K562 (cell line): ENCODE data around the gene NOL11. TPM values are rescaled to one million over a fixed set of nuclear protein-coding genes. Genes with fewer than 3 reads are reported as not detected.

Source experiments
- HLTF ChIP-seq: fragments of 450-650 bp; IDR thresholded peaks from 2 replicates; pipeline ENCODE4 v1.6.1; 2016
- L3MBTL2 ChIP-seq: fragments of 450-650 bp; IDR thresholded peaks from 2 replicates; pipeline ENCODE4 v1.6.1; 2016; ENCODE audit warnings: mild to moderate bottlenecking, moderate library complexity
- MAFF ChIP-seq: IDR thresholded peaks from 2 replicates; pipeline ENCODE4 v1.6.1; 2012; ENCODE audit warnings: low read length, improper control_type of control experiment
- PURB ChIP-seq: sonication (generic); formaldehyde crosslinking; IDR thresholded peaks from 2 replicates; pipeline ENCODE4 v1.9.0; 2021; ENCODE audit warnings: low read depth, mild to moderate bottlenecking, missing genetic modification reagents
- PYGO2 ChIP-seq: fragments of 450-650 bp; IDR thresholded peaks from 2 replicates; pipeline ENCODE4 v1.6.1; 2016; ENCODE audit warnings: mild to moderate bottlenecking, missing genetic modification characterization, moderate library complexity, missing compliant biosample characterization
- TAF15 ChIP-seq: fragments of 200-400 bp; formaldehyde crosslinking; IDR thresholded peaks from 2 replicates; pipeline ENCODE4 v1.6.1; 2017; ENCODE audit warnings: mild to moderate bottlenecking, low read depth, low read length, moderate library complexity
- XRCC3 ChIP-seq: fragments of 450-650 bp; IDR thresholded peaks from 2 replicates; pipeline ENCODE4 v1.6.1; 2017; ENCODE audit warnings: mild to moderate bottlenecking, moderate library complexity
- ZNF445 ChIP-seq: fragments of 250-450 bp; sonication (Bioruptor Pico); IDR thresholded peaks from 2 replicates; pipeline ENCODE4 v1.4.0; 2020; ENCODE audit warnings: low read depth, mild to moderate bottlenecking, moderate library complexity
- polyA plus RNA-seq, 8 experiments: library from polyadenylated mRNA; depleted of rRNA in 4 of 8; stranded (reverse) in 5 of 8; unstranded in 3 of 8; fragments of >200 nt; fragmentation: Nextera tagmentation in 2 of 8; fragmentation: Illumina TruSeq in 1 of 8; extraction: Ambion mirVana in 2 of 8; extraction: Trizol in 1 of 8; gene quantifications; 2 replicates each; pipeline versions ENCODE4 v1.2.1 to v1.2.3, GENCODE V29; 2011 to 2014; ENCODE audit warnings: inconsistent platforms in 1 of 8, missing spikeins in 1 of 8
- total RNA-seq, 7 experiments: library from RNA; depleted of rRNA in 6 of 7; stranded (reverse); fragments of >200 nt in 6 of 7; fragmentation: Illumina TruSeq in 2 of 7; extraction: Trizol in 2 of 7; gene quantifications; 2 replicates each; pipeline versions ENCODE4 v1.2.1 to v1.2.3, GENCODE V29; 2011 to 2021; ENCODE audit warnings: low replicate concordance in 1 of 7
- TF ChIP-seq, protein P1 (sequence below): fragments of 450-650 bp; IDR thresholded peaks from 2 replicates; pipeline ENCODE4 v1.6.1; 2016; ENCODE audit warnings: mild to moderate bottlenecking, moderate library complexity
- TF ChIP-seq, protein P2 (sequence below): fragments of 450-650 bp; IDR thresholded peaks from 2 replicates; pipeline ENCODE4 v1.6.1; 2017; ENCODE audit warnings: antibody characterized with exemption
- TF ChIP-seq, protein P3 (sequence below): fragments of 450-650 bp; IDR thresholded peaks from 2 replicates; pipeline ENCODE4 v1.6.1; 2016; ENCODE audit warnings: missing biosample characterization, missing genetic modification characterization
- TF ChIP-seq, protein P4 (sequence below): fragments of 450-650 bp; IDR thresholded peaks from 2 replicates; pipeline ENCODE4 v1.6.1; 2017; ENCODE audit warnings: mild to moderate bottlenecking, moderate library complexity
- TF ChIP-seq, protein P5 (sequence below): fragments of 250-450 bp; sonication (Bioruptor Pico); IDR thresholded peaks from 2 replicates; pipeline ENCODE4 v1.8.0; 2021; ENCODE audit warnings: borderline replicate concordance, mild to moderate bottlenecking, moderate library complexity; ENCODE audit not compliant: poor library complexity, severe bottlenecking

NOL11 gene
- total and polyA plus RNA-seq, 9 of the 15 experiments (the other 6 are each of a cell fraction or from before 2014, with no cell fraction given): 61.1 to 175 (median 121) TPM

DNA sequence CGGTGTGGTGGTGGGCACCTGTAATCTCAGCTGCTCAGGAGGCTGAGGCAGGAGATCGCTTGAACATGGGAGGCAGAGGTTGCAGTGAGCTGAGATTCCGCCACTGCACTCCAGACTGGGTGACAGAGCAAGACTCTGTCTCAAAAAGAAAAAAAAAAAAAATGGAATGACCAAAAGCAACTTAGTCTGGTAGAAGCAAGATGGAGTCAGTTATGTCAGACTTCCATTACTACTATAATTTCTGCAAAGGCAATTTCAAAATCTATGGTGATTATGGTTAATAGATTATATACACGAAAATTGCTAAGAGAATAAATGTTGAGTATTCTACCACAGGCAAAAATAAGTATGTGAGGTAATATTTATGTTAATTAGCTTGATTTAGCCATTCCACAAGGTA, 32.3 kb downstream of the NOL11 start (continued):
- TF ChIP-seq, protein P1, sequence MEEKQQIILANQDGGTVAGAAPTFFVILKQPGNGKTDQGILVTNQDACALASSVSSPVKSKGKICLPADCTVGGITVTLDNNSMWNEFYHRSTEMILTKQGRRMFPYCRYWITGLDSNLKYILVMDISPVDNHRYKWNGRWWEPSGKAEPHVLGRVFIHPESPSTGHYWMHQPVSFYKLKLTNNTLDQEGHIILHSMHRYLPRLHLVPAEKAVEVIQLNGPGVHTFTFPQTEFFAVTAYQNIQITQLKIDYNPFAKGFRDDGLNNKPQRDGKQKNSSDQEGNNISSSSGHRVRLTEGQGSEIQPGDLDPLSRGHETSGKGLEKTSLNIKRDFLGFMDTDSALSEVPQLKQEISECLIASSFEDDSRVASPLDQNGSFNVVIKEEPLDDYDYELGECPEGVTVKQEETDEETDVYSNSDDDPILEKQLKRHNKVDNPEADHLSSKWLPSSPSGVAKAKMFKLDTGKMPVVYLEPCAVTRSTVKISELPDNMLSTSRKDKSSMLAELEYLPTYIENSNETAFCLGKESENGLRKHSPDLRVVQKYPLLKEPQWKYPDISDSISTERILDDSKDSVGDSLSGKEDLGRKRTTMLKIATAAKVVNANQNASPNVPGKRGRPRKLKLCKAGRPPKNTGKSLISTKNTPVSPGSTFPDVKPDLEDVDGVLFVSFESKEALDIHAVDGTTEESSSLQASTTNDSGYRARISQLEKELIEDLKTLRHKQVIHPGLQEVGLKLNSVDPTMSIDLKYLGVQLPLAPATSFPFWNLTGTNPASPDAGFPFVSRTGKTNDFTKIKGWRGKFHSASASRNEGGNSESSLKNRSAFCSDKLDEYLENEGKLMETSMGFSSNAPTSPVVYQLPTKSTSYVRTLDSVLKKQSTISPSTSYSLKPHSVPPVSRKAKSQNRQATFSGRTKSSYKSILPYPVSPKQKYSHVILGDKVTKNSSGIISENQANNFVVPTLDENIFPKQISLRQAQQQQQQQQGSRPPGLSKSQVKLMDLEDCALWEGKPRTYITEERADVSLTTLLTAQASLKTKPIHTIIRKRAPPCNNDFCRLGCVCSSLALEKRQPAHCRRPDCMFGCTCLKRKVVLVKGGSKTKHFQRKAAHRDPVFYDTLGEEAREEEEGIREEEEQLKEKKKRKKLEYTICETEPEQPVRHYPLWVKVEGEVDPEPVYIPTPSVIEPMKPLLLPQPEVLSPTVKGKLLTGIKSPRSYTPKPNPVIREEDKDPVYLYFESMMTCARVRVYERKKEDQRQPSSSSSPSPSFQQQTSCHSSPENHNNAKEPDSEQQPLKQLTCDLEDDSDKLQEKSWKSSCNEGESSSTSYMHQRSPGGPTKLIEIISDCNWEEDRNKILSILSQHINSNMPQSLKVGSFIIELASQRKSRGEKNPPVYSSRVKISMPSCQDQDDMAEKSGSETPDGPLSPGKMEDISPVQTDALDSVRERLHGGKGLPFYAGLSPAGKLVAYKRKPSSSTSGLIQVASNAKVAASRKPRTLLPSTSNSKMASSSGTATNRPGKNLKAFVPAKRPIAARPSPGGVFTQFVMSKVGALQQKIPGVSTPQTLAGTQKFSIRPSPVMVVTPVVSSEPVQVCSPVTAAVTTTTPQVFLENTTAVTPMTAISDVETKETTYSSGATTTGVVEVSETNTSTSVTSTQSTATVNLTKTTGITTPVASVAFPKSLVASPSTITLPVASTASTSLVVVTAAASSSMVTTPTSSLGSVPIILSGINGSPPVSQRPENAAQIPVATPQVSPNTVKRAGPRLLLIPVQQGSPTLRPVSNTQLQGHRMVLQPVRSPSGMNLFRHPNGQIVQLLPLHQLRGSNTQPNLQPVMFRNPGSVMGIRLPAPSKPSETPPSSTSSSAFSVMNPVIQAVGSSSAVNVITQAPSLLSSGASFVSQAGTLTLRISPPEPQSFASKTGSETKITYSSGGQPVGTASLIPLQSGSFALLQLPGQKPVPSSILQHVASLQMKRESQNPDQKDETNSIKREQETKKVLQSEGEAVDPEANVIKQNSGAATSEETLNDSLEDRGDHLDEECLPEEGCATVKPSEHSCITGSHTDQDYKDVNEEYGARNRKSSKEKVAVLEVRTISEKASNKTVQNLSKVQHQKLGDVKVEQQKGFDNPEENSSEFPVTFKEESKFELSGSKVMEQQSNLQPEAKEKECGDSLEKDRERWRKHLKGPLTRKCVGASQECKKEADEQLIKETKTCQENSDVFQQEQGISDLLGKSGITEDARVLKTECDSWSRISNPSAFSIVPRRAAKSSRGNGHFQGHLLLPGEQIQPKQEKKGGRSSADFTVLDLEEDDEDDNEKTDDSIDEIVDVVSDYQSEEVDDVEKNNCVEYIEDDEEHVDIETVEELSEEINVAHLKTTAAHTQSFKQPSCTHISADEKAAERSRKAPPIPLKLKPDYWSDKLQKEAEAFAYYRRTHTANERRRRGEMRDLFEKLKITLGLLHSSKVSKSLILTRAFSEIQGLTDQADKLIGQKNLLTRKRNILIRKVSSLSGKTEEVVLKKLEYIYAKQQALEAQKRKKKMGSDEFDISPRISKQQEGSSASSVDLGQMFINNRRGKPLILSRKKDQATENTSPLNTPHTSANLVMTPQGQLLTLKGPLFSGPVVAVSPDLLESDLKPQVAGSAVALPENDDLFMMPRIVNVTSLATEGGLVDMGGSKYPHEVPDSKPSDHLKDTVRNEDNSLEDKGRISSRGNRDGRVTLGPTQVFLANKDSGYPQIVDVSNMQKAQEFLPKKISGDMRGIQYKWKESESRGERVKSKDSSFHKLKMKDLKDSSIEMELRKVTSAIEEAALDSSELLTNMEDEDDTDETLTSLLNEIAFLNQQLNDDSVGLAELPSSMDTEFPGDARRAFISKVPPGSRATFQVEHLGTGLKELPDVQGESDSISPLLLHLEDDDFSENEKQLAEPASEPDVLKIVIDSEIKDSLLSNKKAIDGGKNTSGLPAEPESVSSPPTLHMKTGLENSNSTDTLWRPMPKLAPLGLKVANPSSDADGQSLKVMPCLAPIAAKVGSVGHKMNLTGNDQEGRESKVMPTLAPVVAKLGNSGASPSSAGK: no peak
- no peak for TF ChIP-seq PYGO2 (tag)
- TF ChIP-seq PURB (CRISPR knock-in tag): no peak
- TF ChIP-seq, protein P2, sequence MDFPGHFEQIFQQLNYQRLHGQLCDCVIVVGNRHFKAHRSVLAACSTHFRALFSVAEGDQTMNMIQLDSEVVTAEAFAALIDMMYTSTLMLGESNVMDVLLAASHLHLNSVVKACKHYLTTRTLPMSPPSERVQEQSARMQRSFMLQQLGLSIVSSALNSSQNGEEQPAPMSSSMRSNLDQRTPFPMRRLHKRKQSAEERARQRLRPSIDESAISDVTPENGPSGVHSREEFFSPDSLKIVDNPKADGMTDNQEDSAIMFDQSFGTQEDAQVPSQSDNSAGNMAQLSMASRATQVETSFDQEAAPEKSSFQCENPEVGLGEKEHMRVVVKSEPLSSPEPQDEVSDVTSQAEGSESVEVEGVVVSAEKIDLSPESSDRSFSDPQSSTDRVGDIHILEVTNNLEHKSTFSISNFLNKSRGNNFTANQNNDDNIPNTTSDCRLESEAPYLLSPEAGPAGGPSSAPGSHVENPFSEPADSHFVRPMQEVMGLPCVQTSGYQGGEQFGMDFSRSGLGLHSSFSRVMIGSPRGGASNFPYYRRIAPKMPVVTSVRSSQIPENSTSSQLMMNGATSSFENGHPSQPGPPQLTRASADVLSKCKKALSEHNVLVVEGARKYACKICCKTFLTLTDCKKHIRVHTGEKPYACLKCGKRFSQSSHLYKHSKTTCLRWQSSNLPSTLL: no peak
- TF ChIP-seq XRCC3: no peak
- TF ChIP-seq, protein P3, sequence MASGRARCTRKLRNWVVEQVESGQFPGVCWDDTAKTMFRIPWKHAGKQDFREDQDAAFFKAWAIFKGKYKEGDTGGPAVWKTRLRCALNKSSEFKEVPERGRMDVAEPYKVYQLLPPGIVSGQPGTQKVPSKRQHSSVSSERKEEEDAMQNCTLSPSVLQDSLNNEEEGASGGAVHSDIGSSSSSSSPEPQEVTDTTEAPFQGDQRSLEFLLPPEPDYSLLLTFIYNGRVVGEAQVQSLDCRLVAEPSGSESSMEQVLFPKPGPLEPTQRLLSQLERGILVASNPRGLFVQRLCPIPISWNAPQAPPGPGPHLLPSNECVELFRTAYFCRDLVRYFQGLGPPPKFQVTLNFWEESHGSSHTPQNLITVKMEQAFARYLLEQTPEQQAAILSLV (tag): 0 out of 2 replicates have a peak, but pooled peaks have one; percentile 40
- TF ChIP-seq, protein P4, sequence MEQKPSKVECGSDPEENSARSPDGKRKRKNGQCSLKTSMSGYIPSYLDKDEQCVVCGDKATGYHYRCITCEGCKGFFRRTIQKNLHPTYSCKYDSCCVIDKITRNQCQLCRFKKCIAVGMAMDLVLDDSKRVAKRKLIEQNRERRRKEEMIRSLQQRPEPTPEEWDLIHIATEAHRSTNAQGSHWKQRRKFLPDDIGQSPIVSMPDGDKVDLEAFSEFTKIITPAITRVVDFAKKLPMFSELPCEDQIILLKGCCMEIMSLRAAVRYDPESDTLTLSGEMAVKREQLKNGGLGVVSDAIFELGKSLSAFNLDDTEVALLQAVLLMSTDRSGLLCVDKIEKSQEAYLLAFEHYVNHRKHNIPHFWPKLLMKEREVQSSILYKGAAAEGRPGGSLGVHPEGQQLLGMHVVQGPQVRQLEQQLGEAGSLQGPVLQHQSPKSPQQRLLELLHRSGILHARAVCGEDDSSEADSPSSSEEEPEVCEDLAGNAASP: no peak
- no peak for TF ChIP-seq ZNF445 (CRISPR knock-in tag)
- no peak for TF ChIP-seq TAF15
- TF ChIP-seq, protein P5, sequence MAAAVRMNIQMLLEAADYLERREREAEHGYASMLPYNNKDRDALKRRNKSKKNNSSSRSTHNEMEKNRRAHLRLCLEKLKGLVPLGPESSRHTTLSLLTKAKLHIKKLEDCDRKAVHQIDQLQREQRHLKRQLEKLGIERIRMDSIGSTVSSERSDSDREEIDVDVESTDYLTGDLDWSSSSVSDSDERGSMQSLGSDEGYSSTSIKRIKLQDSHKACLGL (CRISPR knock-in tag): no peak
- no peak for TF ChIP-seq HLTF
- TF ChIP-seq MAFF: no peak
- TF ChIP-seq L3MBTL2: no peak
